Stimulated activated CD8-positive, alpha-beta memory T cell treated with anti-CD3 and anti-CD28 coated beads, Interleukin-15, amount 100 ng/mL, for 1 hour (primary cell): ENCODE results near the gene TBX5.
"Not testable (repeated sequence)": the region's sequence is repeated elsewhere in the genome, so short reads cannot be mapped to it uniquely, and the experiment has no call there.

Experiments
- DNase-seq: peaks from one replicate; pipeline ENCODE4 v3.0.0-alpha.2; 2020; ENCODE audit warnings: low read depth

TBX5 gene

GRCh38 chr12:114371733-114372132 lies 34.2 kb downstream of the TBX5 start:
- DNase-seq = no peak

GRCh38 chr12:114371250-114371649 lies 34.7 kb downstream of the TBX5 start:
- DNase-seq = no peak

GRCh38 chr12:114368685-114369452 lies 37.1 kb downstream of the TBX5 start:
- no peak for DNase-seq

GRCh38 chr12:114361992-114362391 lies 44.0 kb downstream of the TBX5 start:
- DNase-seq = no peak

- no peak for DNase-seq
These were observed 44.4 kb downstream of the TBX5 start for GRCh38 chr12:114361545-114361944.

GRCh38 chr12:114360485-114360884 lies 45.5 kb downstream of the TBX5 start:
- DNase-seq = no peak

GRCh38 chr12:114355389-114356088 lies 50.4 kb downstream of the TBX5 start:
- DNase-seq = no peak

GRCh38 chr12:114349239-114349638 lies 56.7 kb downstream of the TBX5 start:
- DNase-seq = not testable (repeated sequence)

- no peak for DNase-seq
These were observed 58.1 kb downstream of the TBX5 start for GRCh38 chr12:114347861-114348260.

- DNase-seq = no peak
These were observed 61.1 kb downstream of the TBX5 start for GRCh38 chr12:114344831-114345230.

- DNase-seq = no peak
These were observed 61.7 kb downstream of the TBX5 start for GRCh38 chr12:114344303-114344663.

- no peak for DNase-seq
These were observed 62.2 kb downstream of the TBX5 start for GRCh38 chr12:114343585-114344302.

GRCh38 chr12:114342656-114343055 lies 63.3 kb downstream of the TBX5 start:
- no peak for DNase-seq

GRCh38 chr12:114341635-114342034 lies 64.3 kb downstream of the TBX5 start:
- DNase-seq = no peak

GRCh38 chr12:114340231-114340630 lies 65.7 kb downstream of the TBX5 start:
- no peak for DNase-seq

GRCh38 chr12:114339626-114340025 lies 66.3 kb downstream of the TBX5 start:
- no peak for DNase-seq

GRCh38 chr12:114335607-114336006 lies 70.3 kb downstream of the TBX5 start:
- DNase-seq = no peak

GRCh38 chr12:114334395-114334794 lies 71.5 kb downstream of the TBX5 start:
- no peak for DNase-seq

GRCh38 chr12:114328292-114328691 lies 77.7 kb downstream of the TBX5 start:
- no peak for DNase-seq

- DNase-seq = no peak
These were observed 78.2 kb downstream of the TBX5 start for GRCh38 chr12:114327765-114328164.

- DNase-seq = no peak
These were observed 84.4 kb downstream of the TBX5 start for GRCh38 chr12:114321524-114321923.

GRCh38 chr12:114320968-114321367 lies 85.0 kb downstream of the TBX5 start:
- no peak for DNase-seq

GRCh38 chr12:114320101-114320500 lies 85.8 kb downstream of the TBX5 start:
- no peak for DNase-seq
